DOHH2 (cell line): Measurements from ENCODE around the gene GAD1.

Source experiments
- H3F3A ChIP-seq: fragments of 200-600 bp; sonication (generic), shearing (Covaris generic); 2 replicates; pipeline ENCODE4 v1.6.0; 2016; ENCODE audit warnings: antibody characterized with exemption, mild to moderate bottlenecking; ENCODE audit not compliant: control insufficient read depth, insufficient read depth
- H3K27ac ChIP-seq: fragments of 200-600 bp; sonication (generic); 2 replicates; pipeline ENCODE4 v1.5.1; 2014; ENCODE audit warnings: low read depth, mild to moderate bottlenecking, low read length, moderate library complexity
- H3K27me3 ChIP-seq: fragments of 200-600 bp; sonication (generic); 2 replicates; pipeline ENCODE4 v1.6.1; 2014; ENCODE audit warnings: mild to moderate bottlenecking, low read length, mixed read lengths; ENCODE audit not compliant: control insufficient read depth
- H3K36me3 ChIP-seq: fragments of 200-600 bp; sonication (generic); 2 replicates; pipeline ENCODE4 v1.6.1; 2014; ENCODE audit warnings: mild to moderate bottlenecking, low read length, moderate library complexity, mixed read lengths; ENCODE audit not compliant: control insufficient read depth
- H3K4me1 ChIP-seq: fragments of 200-600 bp; sonication (generic); 2 replicates; pipeline ENCODE4 v1.6.1; 2014; ENCODE audit warnings: mild to moderate bottlenecking, low read length, mixed read lengths; ENCODE audit not compliant: control insufficient read depth
- H3K4me2 ChIP-seq: fragments of 200-600 bp; sonication (generic); 2 replicates; pipeline ENCODE4 v1.6.0; 2014; ENCODE audit warnings: mild to moderate bottlenecking, low read length, moderate library complexity
- H3K4me3 ChIP-seq: fragments of 200-600 bp; sonication (generic); 2 replicates; pipeline ENCODE4 v1.5.1; 2014; ENCODE audit warnings: mild to moderate bottlenecking, low read length, mixed read lengths
- H3K79me2 ChIP-seq: fragments of 200-600 bp; sonication (generic); 2 replicates; pipeline ENCODE4 v1.6.1; 2014; ENCODE audit warnings: mild to moderate bottlenecking, low read length, mixed read lengths; ENCODE audit not compliant: control insufficient read depth
- H3K9me2 ChIP-seq: fragments of 200-600 bp; sonication (generic); replicated peaks from 2 replicates; pipeline ENCODE4 v1.6.1; 2014; ENCODE audit warnings: mild to moderate bottlenecking, low read length, mixed read lengths; ENCODE audit not compliant: control insufficient read depth
- H3K9me3 ChIP-seq: fragments of 200-600 bp; sonication (generic); 2 replicates; pipeline ENCODE4 v1.6.1; 2014; ENCODE audit warnings: antibody characterized with exemption, low read length, mixed read lengths; ENCODE audit not compliant: control insufficient read depth, insufficient read depth
- H4K20me1 ChIP-seq: fragments of 200-600 bp; sonication (generic); 2 replicates; pipeline ENCODE4 v1.6.0; 2014; ENCODE audit warnings: low read depth, mild to moderate bottlenecking, antibody characterized with exemption, low read length, moderate library complexity; ENCODE audit not compliant: control insufficient read depth, insufficient read depth
- EZH2phosphoT487 ChIP-seq: fragments of 200-600 bp; sonication (generic); IDR thresholded peaks from 2 replicates; pipeline ENCODE4 v1.6.1; 2017; ENCODE audit warnings: borderline replicate concordance, mild to moderate bottlenecking, antibody characterized with exemption, low read length, moderate library complexity, mixed read lengths
- TF ChIP-seq, protein P1 (sequence below): fragments of 200-600 bp; sonication (generic); IDR thresholded peaks from one replicate; pipeline ENCODE4 v1.5.1; 2014; ENCODE audit warnings: antibody characterized with exemption, mild to moderate bottlenecking, low read depth, low read length; ENCODE audit not compliant: poor library complexity, severe bottlenecking

Gene GAD1

DNA sequence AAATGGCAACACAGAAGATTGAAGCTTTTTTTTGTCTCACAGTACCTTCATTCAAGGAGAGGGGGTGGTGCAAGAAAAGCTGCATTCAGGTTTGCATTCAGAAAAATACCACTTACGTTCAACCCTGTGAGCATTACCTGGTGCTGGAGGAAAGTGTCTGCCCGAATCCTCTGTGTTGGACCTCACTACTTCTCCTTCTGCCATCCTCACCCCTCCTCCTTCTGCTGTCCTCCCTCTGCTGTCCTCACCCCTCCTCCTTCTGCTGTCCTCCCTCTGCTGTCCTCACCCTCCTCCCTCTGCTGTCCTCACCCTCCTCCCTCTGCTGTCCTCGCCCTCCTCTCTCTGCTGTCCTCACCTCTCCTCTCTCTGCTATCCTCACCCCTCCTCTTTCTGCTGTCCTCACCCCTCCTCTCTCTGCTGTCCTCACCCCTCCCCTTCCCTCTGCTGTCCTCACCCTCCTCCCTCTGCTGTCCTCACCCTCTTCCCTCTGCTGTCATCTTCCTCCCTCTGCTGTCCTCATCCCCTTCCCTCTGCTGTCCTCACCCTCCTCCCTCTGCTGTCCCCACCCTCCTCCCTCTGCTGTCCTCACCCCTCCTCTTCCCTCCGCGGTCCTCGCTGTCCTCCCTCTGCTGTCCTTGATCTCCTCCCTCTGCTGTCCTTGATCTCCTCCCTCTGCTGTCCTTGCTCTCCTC, 11.3 kb downstream of the GAD1 start:
- Histone ChIP-seq H3F3A (no peaks in the 10 kb centered on the region), H4K20me1 (no peaks in the 10 kb centered on the region), H3K79me2 (no peaks in the 10 kb centered on the region), H3K27ac (no peak overlapping the region), H3K36me3 (no peaks in the 10 kb centered on the region), H3K4me3 (no peak overlapping the region), H3K9me2 (no peaks in the 10 kb centered on the region), H3K27me3 (0 out of 2 replicates have a peak, but pooled peaks cover 4% of the 10 kb centered on the region), H3K4me1 (no peaks in the 10 kb centered on the region), H3K4me2 (no peak overlapping the region), H3K9me3 (no peaks in the 10 kb centered on the region)
- TF ChIP-seq EZH2phosphoT487 = no peak
- TF ChIP-seq, protein P1, sequence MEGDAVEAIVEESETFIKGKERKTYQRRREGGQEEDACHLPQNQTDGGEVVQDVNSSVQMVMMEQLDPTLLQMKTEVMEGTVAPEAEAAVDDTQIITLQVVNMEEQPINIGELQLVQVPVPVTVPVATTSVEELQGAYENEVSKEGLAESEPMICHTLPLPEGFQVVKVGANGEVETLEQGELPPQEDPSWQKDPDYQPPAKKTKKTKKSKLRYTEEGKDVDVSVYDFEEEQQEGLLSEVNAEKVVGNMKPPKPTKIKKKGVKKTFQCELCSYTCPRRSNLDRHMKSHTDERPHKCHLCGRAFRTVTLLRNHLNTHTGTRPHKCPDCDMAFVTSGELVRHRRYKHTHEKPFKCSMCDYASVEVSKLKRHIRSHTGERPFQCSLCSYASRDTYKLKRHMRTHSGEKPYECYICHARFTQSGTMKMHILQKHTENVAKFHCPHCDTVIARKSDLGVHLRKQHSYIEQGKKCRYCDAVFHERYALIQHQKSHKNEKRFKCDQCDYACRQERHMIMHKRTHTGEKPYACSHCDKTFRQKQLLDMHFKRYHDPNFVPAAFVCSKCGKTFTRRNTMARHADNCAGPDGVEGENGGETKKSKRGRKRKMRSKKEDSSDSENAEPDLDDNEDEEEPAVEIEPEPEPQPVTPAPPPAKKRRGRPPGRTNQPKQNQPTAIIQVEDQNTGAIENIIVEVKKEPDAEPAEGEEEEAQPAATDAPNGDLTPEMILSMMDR = no peak

DNA sequence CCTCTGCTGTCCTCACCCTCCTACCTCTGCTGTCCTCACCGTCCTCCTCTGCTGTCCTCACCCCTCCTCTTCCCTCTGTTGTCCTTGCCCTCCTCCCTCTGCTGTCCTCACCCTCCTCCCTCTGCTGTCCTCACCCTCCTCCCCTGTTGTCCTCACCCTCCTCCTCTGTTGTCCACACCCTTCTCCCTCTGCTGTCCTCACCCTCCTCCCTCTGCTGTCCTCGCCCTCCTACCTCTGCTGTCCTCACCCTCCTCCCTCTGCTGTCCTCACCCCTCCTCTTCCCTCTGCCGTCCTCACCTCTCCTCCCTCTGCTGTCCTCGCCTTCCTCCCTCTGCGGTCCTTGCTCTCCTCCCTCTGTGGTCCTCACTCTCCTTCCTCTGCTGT, 11.8 kb downstream of the GAD1 start:
- 0 out of 2 replicates have a peak, but pooled peaks cover 4% of the 10 kb centered on the region for H3K27me3 ChIP-seq
- no peaks in the 10 kb centered on the region for H3F3A ChIP-seq
- H3K9me2 ChIP-seq = no peaks in the 10 kb centered on the region
- H3K4me3 ChIP-seq = no peak overlapping the region
- no peaks in the 10 kb centered on the region for H3K36me3 ChIP-seq
- no peaks in the 10 kb centered on the region for H3K9me3 ChIP-seq
- H3K4me2 ChIP-seq = no peak overlapping the region
- no peaks in the 10 kb centered on the region for H4K20me1 ChIP-seq
- no peak for TF ChIP-seq EZH2phosphoT487
- TF ChIP-seq, protein P1 = no peak
- H3K27ac ChIP-seq = no peak overlapping the region
- H3K79me2 ChIP-seq = no peaks in the 10 kb centered on the region
- no peaks in the 10 kb centered on the region for H3K4me1 ChIP-seq

DNA sequence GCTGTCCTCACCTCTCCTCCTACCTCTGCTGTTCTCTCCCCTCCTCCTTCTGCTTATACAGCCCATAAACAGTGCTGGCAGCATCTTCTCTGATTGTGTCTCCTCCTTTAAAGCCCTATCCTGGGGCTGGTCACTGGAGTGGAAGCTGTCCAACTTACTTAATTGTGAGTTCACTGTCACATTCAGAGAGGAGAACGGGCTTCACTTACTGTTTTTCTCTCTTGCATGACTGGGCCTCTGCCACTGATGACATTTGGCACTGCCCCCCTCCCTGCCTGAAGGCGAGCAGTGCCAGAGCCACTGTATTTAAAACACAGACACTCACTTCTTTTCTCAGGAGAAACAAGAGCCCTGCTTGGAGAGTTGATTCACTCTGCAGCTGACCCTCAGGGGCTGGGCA, 12.3 kb downstream of the GAD1 start:
- Histone ChIP-seq H3K4me2 (no peak overlapping the region), H3F3A (no peaks in the 10 kb centered on the region), H3K4me1 (no peaks in the 10 kb centered on the region), H3K4me3 (no peak overlapping the region), H3K79me2 (no peaks in the 10 kb centered on the region), H3K36me3 (no peaks in the 10 kb centered on the region), H3K9me3 (no peaks in the 10 kb centered on the region), H3K9me2 (no peaks in the 10 kb centered on the region), H3K27me3 (0 out of 2 replicates have a peak, but pooled peaks cover 4% of the 10 kb centered on the region), H3K27ac (no peak overlapping the region), H4K20me1 (no peaks in the 10 kb centered on the region)
- TF ChIP-seq, protein P1 = no peak
- no peak for TF ChIP-seq EZH2phosphoT487
